HEK293 (cell line): Measurements from ENCODE around the gene MEIKIN.

Source experiments
- CTCF ChIA-PET: fragments of 350-600 bp; formaldehyde crosslinking; extraction: SDS; loops from one replicate; lab custom pipeline; 2021; ENCODE audit warnings: antibody characterized with exemption; lab: Yijun Ruan, JAX
- POLR2A ChIA-PET: fragments of 300-600 bp; formaldehyde crosslinking; extraction: SDS; loops from one replicate; lab custom pipeline; 2020; ENCODE audit warnings: antibody characterized with exemption, inconsistent platforms; lab: Yijun Ruan, JAX
- H3K27ac ChIP-seq: fragments of 200-500 bp; sonication (Bioruptor generic); 2 replicates; pipeline ENCODE4 v1.5.1; 2014; ENCODE audit warnings: low read depth, low read length, control low read depth, inconsistent platforms; ENCODE audit errors: extremely low read depth
- H3K36me3 ChIP-seq, 2 experiments: fragments of 200-500 bp in 1 of 2; sonication (Bioruptor generic) in 1 of 2; 1 replicate in 1 of 2; 2 replicates in 1 of 2; pipeline ENCODE4 v1.5.1; 2014 to 2017; ENCODE audit warnings: inconsistent platforms in 2 of 2, low read length in 2 of 2; ENCODE audit not compliant: control insufficient read depth in 2 of 2, insufficient read depth in 1 of 2
- H3K4me1 ChIP-seq: fragments of 200-500 bp; sonication (Bioruptor generic); 2 replicates; pipeline ENCODE4 v1.5.1; 2014; ENCODE audit warnings: mild to moderate bottlenecking, low read length, inconsistent platforms; ENCODE audit not compliant: control insufficient read depth, insufficient read depth
- H3K4me3 ChIP-seq: 2 replicates; pipeline ENCODE4 v1.5.1; 2011; ENCODE audit warnings: low read depth, mild to moderate bottlenecking, control low read depth, low read length, moderate library complexity
- H3K9me3 ChIP-seq: fragments of 200-500 bp; sonication (Bioruptor generic); 2 replicates; pipeline ENCODE4 v1.5.1; 2014; ENCODE audit warnings: low read depth, low read length, inconsistent platforms; ENCODE audit not compliant: control insufficient read depth, insufficient read depth
- FEZF1 ChIP-seq: fragments of 450-650 bp; formaldehyde crosslinking; IDR thresholded peaks from 2 replicates; pipeline ENCODE4 v1.5.1; 2016; ENCODE audit warnings: missing biosample characterization, missing genetic modification characterization
- GFI1B ChIP-seq: fragments of 450-650 bp; formaldehyde crosslinking; IDR thresholded peaks from 2 replicates; pipeline ENCODE4 v1.5.1; 2016; ENCODE audit warnings: missing biosample characterization, missing genetic modification characterization
- KLF17 ChIP-seq: fragments of 450-650 bp; formaldehyde crosslinking; IDR thresholded peaks from 2 replicates; pipeline ENCODE4 v1.5.1; 2016; ENCODE audit warnings: missing biosample characterization, missing genetic modification characterization
- SETDB1 ChIP-seq: IDR thresholded peaks from one replicate; pipeline ENCODE4 v1.6.1; 2017; ENCODE audit warnings: mild to moderate bottlenecking, low read length, moderate library complexity, mixed read lengths; ENCODE audit not compliant: insufficient read length
- ZBTB8A ChIP-seq: fragments of 450-650 bp; formaldehyde crosslinking; IDR thresholded peaks from 2 replicates; pipeline ENCODE4 v1.5.1; 2016; ENCODE audit warnings: missing biosample characterization, missing genetic modification characterization
- ZFP37 ChIP-seq: fragments of 450-650 bp; formaldehyde crosslinking; IDR thresholded peaks from 2 replicates; pipeline ENCODE4 v1.5.1; 2016; ENCODE audit warnings: missing biosample characterization, missing genetic modification characterization
- ZNF138 ChIP-seq: fragments of 450-650 bp; formaldehyde crosslinking; IDR thresholded peaks from 2 replicates; pipeline ENCODE4 v1.5.1; 2016; ENCODE audit warnings: missing biosample characterization, missing genetic modification characterization, borderline replicate concordance
- ZNF140 ChIP-seq: fragments of 450-650 bp; formaldehyde crosslinking; IDR thresholded peaks from 2 replicates; pipeline ENCODE4 v1.5.1; 2016; ENCODE audit warnings: missing biosample characterization, missing genetic modification characterization
- ZNF155 ChIP-seq: fragments of 450-650 bp; formaldehyde crosslinking; IDR thresholded peaks from 2 replicates; pipeline ENCODE4 v1.5.1; 2016; ENCODE audit warnings: missing biosample characterization, missing genetic modification characterization
- ZNF211 ChIP-seq: fragments of 450-650 bp; formaldehyde crosslinking; IDR thresholded peaks from 2 replicates; pipeline ENCODE4 v1.5.1; 2016; ENCODE audit warnings: low read depth, missing biosample characterization, missing genetic modification characterization
- ZNF223 ChIP-seq: fragments of 450-650 bp; formaldehyde crosslinking; IDR thresholded peaks from 2 replicates; pipeline ENCODE4 v1.5.1; 2016; ENCODE audit warnings: missing biosample characterization, missing genetic modification characterization
- ZNF280D ChIP-seq: fragments of 450-650 bp; formaldehyde crosslinking; IDR thresholded peaks from 2 replicates; pipeline ENCODE4 v1.5.1; 2016; ENCODE audit warnings: missing biosample characterization, missing genetic modification characterization
- ZNF311 ChIP-seq: fragments of 450-650 bp; formaldehyde crosslinking; IDR thresholded peaks from 2 replicates; pipeline ENCODE4 v1.5.1; 2017; ENCODE audit warnings: missing biosample characterization, missing genetic modification characterization, borderline replicate concordance
- ZNF37A ChIP-seq: fragments of 450-650 bp; IDR thresholded peaks from 2 replicates; pipeline ENCODE4 v1.5.1; 2018; ENCODE audit warnings: missing biosample characterization, missing genetic modification characterization
- ZNF501 ChIP-seq: fragments of 450-650 bp; formaldehyde crosslinking; IDR thresholded peaks from 2 replicates; pipeline ENCODE4 v1.5.1; 2016; ENCODE audit warnings: missing biosample characterization, missing genetic modification characterization
- ZNF521 ChIP-seq: fragments of 450-650 bp; formaldehyde crosslinking; IDR thresholded peaks from 2 replicates; pipeline ENCODE4 v1.5.1; 2017; ENCODE audit warnings: missing biosample characterization, mild to moderate bottlenecking, missing genetic modification characterization
- TF ChIP-seq, protein P1 (sequence below): fragments of 450-650 bp; formaldehyde crosslinking; conservative IDR thresholded peaks from 2 replicates; pipeline ENCODE4 v1.5.1; 2016; ENCODE audit warnings: low read depth, missing biosample characterization, missing genetic modification characterization
- TF ChIP-seq, protein P2 (sequence below): fragments of 450-650 bp; formaldehyde crosslinking; IDR thresholded peaks from 2 replicates; pipeline ENCODE4 v1.5.1; 2016; ENCODE audit warnings: missing biosample characterization, missing genetic modification characterization
- TF ChIP-seq, protein P3 (sequence below): fragments of 450-650 bp; IDR thresholded peaks from 2 replicates; pipeline ENCODE4 v1.5.1; 2018; ENCODE audit warnings: missing biosample characterization, missing genetic modification characterization
- TF ChIP-seq, protein P4 (sequence below): fragments of 450-650 bp; formaldehyde crosslinking; IDR thresholded peaks from 2 replicates; pipeline ENCODE4 v1.5.1; 2017; ENCODE audit warnings: missing biosample characterization, missing genetic modification characterization

Gene MEIKIN

GRCh38 chr5:131981516-131981915 is 36.1 kb upstream of the MEIKIN start (continued):
- TF ChIP-seq, protein P1, sequence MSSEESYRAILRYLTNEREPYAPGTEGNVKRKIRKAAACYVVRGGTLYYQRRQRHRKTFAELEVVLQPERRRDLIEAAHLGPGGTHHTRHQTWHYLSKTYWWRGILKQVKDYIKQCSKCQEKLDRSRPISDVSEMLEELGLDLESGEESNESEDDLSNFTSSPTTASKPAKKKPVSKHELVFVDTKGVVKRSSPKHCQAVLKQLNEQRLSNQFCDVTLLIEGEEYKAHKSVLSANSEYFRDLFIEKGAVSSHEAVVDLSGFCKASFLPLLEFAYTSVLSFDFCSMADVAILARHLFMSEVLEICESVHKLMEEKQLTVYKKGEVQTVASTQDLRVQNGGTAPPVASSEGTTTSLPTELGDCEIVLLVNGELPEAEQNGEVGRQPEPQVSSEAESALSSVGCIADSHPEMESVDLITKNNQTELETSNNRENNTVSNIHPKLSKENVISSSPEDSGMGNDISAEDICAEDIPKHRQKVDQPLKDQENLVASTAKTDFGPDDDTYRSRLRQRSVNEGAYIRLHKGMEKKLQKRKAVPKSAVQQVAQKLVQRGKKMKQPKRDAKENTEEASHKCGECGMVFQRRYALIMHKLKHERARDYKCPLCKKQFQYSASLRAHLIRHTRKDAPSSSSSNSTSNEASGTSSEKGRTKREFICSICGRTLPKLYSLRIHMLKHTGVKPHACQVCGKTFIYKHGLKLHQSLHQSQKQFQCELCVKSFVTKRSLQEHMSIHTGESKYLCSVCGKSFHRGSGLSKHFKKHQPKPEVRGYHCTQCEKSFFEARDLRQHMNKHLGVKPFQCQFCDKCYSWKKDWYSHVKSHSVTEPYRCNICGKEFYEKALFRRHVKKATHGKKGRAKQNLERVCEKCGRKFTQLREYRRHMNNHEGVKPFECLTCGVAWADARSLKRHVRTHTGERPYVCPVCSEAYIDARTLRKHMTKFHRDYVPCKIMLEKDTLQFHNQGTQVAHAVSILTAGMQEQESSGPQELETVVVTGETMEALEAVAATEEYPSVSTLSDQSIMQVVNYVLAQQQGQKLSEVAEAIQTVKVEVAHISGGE (tag by site-specific recombination): no peak
- TF ChIP-seq SETDB1: no peak
- TF ChIP-seq, protein P2, sequence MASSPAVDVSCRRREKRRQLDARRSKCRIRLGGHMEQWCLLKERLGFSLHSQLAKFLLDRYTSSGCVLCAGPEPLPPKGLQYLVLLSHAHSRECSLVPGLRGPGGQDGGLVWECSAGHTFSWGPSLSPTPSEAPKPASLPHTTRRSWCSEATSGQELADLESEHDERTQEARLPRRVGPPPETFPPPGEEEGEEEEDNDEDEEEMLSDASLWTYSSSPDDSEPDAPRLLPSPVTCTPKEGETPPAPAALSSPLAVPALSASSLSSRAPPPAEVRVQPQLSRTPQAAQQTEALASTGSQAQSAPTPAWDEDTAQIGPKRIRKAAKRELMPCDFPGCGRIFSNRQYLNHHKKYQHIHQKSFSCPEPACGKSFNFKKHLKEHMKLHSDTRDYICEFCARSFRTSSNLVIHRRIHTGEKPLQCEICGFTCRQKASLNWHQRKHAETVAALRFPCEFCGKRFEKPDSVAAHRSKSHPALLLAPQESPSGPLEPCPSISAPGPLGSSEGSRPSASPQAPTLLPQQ (tag by site-specific recombination): no peak
- TF ChIP-seq FEZF1: no peak
- no peak for TF ChIP-seq ZNF223 (tag by site-specific recombination)
- TF ChIP-seq ZNF521 (tag by site-specific recombination): no peak

DNA sequence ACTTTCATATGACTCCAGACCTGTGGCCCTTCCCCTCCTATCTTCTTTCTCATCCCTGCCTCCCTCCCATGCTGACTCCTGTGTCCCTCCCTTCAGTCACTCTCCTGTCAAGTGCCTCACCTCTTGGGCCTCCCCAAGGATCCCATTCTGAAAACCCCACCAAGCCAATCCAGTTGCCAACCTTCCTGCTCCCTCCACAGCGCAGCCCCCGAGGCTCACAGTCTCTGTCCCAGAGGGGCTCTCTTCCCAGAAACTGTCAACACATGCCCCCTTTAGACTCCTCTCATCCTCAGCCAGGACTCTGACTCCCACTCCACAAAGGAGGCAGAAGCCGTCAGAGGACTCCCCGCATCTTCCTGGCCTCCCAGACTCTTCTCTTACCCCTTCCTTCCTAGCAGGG is 35.2 kb upstream of the MEIKIN start:
- Histone ChIP-seq H3K27ac (no peak overlapping the region), H3K36me3 (no peaks in the 10 kb centered on the region), H3K4me3 (no peak overlapping the region), H3K4me1 (no peaks in the 10 kb centered on the region), H3K9me3 (no peaks in the 10 kb centered on the region)
- POLR2A ChIA-PET: interaction anchor here (0.7 kb wide), 1 partner anchor 101 kb away, joined by 7 read pairs; no protein-coding TSS in a partner anchor
- CTCF ChIA-PET: interaction anchor here (1.0 kb wide), 1 partner anchor 16 kb away, joined by 3 read pairs; no protein-coding TSS in a partner anchor
- TF ChIP-seq GFI1B (no peak), ZNF37A (tag by site-specific recombination) (no peak), ZNF140 (tag by site-specific recombination) (no peak), ZNF311 (no peak), ZFP37 (tag by site-specific recombination) (no peak), ZNF155 (tag by site-specific recombination) (no peak), ZBTB8A (tag by site-specific recombination) (no peak), ZNF138 (tag by site-specific recombination) (no peak), ZNF501 (tag by site-specific recombination) (no peak), ZNF521 (tag by site-specific recombination) (no peak), KLF17 (no peak), ZNF280D (tag by site-specific recombination) (no peak), ZNF211 (no peak)
- TF ChIP-seq, protein P3, sequence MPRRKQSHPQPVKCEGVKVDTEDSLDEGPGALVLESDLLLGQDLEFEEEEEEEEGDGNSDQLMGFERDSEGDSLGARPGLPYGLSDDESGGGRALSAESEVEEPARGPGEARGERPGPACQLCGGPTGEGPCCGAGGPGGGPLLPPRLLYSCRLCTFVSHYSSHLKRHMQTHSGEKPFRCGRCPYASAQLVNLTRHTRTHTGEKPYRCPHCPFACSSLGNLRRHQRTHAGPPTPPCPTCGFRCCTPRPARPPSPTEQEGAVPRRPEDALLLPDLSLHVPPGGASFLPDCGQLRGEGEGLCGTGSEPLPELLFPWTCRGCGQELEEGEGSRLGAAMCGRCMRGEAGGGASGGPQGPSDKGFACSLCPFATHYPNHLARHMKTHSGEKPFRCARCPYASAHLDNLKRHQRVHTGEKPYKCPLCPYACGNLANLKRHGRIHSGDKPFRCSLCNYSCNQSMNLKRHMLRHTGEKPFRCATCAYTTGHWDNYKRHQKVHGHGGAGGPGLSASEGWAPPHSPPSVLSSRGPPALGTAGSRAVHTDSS (tag by site-specific recombination): no peak
- TF ChIP-seq, protein P4, sequence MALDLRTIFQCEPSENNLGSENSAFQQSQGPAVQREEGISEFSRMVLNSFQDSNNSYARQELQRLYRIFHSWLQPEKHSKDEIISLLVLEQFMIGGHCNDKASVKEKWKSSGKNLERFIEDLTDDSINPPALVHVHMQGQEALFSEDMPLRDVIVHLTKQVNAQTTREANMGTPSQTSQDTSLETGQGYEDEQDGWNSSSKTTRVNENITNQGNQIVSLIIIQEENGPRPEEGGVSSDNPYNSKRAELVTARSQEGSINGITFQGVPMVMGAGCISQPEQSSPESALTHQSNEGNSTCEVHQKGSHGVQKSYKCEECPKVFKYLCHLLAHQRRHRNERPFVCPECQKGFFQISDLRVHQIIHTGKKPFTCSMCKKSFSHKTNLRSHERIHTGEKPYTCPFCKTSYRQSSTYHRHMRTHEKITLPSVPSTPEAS (tag by site-specific recombination): no peak
- TF ChIP-seq, all 188 proteins: peak for 0
